Islet of Langerhans (tissue), 1 donor: Measurements from ENCODE around the gene PCSK5.
"Not testable (repeated sequence)": the region's sequence is repeated elsewhere in the genome, so short reads cannot be mapped to it uniquely, and the experiment has no call there.

Experiments
- FAIRE-seq: peaks from one replicate; lab custom pipeline; 2011; peaks lifted over from hg19 to GRCh38; lab: Jason Lieb, UNC

PCSK5 gene

DNA sequence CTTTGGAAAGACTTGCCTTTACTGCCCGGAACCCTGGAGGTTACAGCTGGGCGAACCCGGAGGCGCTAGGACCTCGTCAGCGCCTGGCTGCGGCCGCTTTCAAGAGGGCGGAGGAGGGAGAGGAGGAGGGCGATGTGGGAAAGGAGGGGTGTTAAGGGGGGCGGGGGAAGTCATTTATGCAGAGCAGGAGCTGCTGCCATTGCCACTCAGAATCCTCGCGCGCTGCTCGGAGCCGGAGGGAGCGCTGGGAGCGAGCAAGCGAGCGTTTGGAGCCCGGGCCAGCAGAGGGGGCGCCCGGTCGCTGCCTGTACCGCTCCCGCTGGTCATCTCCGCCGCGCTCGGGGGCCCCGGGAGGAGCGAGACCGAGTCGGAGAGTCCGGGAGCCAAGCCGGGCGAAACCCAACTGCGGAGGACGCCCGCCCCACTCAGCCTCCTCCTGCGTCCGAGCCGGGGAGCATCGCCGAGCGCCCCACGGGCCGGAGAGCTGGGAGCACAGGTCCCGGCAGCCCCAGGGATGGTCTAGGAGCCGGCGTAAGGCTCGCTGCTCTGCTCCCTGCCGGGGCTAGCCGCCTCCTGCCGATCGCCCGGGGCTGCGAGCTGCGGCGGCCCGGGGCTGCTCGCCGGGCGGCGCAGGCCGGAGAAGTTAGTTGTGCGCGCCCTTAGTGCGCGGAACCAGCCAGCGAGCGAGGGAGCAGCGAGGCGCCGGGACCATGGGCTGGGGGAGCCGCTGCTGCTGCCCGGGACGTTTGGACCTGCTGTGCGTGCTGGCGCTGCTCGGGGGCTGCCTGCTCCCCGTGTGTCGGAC lies at the start of gene PCSK5:
Gene PCSK5, plus strand, starts transcription at position 202 of the 805 bp plus-strand sequence. Its CDS starts 509 bp downstream, at position 711.
- FAIRE-seq: no peak

DNA sequence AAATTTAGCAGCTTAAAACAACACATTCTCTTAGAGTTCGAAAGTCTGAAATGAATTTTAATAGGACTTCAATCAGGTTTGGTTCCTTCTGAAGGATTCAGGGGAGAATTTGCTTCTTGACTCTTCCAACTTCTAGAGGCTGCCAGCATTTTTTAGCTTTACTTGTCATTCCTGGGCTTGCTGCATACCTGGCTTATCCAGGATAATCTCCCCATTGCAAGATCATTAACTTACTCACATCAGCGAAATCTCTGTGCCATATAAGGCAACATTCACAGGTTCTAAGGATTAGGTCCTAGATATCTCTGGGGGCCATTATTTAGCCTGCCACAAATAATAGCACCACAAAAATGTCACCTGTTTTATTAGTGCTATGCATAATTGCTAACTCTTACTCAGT lies 46.2 kb upstream of the PCSK5 start:
- no peak for FAIRE-seq

DNA sequence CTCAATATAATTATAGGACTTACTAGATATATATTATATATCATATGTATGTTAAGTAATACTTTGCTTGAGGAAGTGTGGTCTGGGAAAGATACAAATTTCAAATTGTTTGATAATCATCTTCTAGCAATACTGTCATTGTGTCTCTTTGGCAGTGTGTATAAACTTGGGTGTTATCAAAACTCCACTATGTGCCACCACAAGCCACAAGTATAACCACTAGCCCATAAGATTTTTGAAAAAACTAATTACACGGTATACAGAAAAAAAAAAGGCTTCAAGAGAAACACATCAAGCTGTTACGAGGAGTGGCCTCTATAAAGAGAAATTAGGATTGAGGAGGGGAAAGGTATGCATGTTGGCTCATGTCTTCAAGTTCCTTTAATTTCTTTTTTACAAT lies 44.7 kb upstream of the PCSK5 start:
- no peak for FAIRE-seq

DNA sequence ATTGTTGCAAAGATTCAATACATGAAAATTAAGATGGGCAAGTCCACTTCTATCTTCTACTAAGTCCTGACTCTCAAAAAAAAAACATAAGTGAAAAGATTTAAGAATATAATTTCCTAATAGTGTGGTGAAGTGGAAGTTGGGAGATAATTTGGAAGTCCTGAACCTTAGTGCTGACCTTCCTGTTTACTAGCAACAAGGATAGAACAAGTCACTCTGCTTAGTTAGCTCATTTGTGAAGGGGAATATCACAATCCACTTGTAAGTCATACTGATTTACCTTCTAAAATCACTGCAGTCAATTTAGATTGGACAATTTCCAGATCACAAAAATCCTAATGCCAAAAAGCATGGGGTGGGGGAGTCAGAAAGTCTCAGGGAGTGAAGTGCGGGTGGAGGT lies 43.4 kb upstream of the PCSK5 start:
- FAIRE-seq: no peak

DNA sequence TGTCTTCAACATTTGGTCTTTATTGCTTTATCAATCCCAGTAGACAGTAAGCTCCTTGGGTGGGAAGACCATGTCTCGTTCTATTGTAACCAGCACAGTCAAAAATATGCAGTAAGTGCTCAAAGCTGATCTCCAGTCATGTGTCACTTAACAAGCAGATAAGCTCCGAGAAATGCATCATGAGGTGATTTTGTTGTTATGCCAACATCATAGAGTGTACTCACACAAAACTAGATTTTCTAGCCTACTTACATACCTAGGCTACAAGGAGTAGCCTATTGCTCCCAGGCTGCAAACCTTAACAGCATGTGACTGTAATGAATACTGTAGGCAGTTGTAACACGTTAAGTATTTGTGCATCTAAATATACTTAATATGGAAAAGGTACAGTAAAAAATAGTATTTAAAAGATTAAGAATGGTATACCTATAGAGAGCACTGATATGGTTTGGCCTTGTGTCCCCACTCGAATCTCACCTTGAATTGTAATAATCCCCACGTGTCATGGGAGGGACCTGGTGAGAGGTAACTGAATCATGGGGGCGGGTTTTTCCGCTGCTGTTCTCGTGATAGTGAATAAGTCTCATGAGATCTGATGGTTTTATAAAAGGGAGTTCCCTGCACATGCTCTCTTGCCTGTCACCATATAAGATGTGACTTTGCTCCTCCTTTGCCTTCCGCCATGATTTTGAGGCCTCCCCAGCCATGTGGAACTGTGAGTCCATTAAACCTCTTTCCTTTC lies 39.8 kb upstream of the PCSK5 start:
- no peak for FAIRE-seq

DNA sequence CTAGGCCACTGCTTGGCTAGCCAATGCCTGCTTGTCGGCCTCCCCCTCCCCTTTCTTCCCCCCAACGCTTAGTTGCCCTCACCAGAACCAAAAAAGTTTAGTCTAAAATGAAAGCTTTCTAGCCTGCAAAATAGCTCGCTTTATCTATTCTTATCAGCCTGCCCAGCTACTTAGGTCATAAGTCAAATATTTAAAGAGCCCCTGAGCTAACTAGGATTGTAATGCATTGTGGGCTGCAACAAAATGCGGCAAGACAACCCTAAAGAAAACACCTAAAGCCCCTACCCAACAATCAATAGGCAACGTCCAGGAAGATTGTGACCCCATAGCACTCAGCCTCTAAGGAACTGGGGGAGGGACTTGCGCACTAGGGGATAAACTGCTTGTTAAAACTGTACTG lies 38.6 kb upstream of the PCSK5 start:
- no peak for FAIRE-seq

DNA sequence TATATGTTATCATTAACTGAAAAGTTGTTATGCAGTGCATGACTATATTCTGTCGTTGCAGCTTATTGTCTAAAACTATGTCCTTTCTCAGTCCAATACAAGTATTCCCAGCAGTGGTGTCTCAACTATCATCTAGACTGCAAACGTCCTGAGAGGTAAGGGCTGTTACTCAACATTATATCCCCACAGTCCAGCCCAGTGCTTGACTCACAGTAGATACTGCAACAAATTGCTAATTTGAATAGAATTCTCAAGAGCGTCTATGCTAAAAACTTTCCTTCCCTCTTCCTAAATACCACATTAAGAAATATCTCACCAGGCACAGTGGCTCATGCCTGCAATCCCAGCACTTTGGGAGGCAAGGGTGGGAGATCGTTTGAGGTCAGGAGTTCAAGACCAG lies 37.7 kb upstream of the PCSK5 start:
- no peak for FAIRE-seq

DNA sequence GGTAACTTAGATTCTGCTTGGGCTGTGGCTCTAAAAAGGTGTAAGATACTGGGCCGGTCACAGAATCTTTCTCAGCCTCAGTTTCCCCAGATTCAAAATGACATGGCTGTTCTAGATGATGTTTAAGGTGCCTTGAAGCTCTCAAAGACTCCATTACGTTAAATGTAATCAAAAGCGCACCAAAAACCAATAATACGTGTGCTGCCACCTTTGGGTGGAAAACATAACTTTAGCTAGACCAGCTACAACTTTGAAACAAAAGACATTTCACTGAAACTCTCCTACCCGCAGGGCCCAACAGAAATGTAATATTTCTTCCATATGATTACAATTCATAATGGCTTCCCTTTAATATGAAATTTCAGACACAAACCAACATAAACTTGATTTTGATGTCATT lies 35.0 kb upstream of the PCSK5 start:
- no peak for FAIRE-seq

DNA sequence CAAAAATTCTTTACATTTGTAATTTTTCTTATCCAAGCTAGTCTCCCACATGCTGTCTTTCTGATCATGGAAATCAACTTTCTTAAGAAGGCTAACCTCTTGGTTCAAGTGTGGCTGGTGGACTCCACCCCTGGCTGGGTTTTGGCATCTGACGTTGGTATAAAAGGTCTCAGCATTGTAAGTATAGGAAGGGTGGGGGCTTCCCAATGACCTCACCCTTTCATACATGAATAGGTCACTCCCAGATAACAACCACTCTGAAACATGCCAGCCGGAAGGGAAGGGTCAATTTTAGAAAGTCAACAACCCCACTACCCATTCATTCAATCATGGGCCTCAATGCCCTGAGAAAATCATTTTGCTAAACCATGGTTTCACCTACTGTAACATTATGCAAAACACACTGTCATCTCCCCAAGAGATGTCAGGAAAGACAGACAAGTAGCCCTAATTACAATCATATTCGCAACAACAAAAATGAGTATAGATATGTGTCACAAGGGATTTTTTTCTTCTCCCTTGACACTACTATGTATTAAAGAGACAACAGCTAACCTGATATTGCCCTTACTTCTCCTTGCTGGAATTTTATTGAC lies 31.9 kb upstream of the PCSK5 start:
- no peak for FAIRE-seq

DNA sequence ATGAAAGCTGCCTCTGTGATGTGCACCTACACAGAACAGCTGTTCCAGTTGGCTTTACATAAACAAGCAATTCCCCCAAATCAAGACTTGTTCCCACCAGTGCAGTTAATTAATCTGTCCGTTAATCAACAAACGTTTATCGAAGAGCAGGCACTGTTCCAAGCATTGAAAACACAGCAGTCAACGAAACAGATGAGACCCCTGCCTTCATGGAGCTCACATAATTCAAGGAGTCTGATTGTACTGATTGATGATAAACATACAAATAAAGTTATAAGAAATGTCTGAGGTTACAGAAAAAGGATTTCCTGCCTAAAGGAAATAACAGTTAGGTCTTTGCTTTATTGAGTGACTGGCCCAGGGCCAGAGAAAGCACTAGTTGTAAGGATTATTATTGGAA lies 26.2 kb upstream of the PCSK5 start:
- FAIRE-seq: no peak

DNA sequence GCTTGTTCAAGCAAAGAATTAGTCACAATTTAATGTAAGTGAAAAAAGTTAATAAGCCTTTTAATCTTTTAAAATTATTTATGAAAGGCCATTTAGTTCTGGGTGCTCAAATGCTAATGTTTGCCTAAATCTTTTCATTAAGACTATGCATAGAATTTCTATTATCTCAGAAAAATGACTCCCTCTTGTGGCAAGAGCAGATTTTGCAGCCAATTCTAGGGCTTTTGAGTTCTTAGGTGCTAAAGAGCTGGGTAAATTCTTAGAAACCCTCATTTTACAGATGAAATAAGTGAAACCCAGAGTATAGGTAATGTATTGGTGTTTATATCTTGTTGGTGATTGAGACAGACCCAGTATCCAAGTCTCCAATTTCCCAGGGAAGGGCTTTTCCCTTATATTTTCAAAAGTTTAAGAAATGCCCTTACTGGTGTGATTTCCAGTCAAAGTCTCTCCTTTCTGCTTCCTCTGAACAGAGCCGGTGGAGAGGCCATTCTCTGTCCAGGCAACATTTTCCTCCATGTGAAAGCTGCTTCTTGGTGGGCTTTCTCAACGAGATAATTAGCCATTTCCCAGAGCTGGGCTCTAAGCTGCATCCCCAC lies 24.1 kb upstream of the PCSK5 start:
- FAIRE-seq: peak; percentile 88

DNA sequence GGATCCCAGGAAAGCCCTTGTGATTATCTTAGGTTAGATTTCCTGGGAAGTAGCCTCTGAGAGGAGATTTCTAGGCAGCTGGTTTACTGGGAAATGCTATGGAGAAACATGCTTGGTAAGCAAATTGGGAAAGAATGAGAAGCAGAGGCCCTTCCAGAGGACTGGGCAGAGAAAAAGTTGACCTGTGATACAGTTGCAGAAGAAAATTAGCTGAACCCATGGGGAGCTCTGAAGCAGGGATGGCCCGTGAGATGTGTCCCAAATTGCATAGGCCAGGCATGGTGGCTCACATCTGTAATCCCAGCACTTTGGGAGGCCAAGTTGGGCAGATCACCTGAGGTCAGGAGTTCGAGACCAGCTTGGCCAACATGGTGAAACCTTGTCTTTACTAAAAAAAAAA lies 21.9 kb upstream of the PCSK5 start:
- not testable (repeated sequence) for FAIRE-seq

DNA sequence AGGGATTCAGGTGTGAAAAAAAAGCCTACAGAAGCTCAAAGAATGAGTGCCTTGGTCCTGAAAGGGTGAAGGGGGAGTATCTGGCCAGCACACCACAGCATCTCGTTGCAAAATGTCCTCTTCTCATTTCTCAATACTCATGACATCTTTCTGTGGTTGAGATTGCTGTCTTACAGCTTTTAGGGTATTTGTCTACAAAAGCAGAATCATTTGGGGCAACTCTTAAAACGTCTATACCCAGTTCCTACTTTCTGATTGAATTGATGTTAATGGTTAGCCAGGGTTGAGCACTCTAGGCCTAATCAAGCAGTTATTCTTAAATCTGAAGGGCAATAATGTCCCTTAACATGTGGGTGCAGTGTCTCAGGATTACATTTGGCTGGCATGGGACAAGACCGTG lies 21.2 kb upstream of the PCSK5 start:
- no peak for FAIRE-seq

DNA sequence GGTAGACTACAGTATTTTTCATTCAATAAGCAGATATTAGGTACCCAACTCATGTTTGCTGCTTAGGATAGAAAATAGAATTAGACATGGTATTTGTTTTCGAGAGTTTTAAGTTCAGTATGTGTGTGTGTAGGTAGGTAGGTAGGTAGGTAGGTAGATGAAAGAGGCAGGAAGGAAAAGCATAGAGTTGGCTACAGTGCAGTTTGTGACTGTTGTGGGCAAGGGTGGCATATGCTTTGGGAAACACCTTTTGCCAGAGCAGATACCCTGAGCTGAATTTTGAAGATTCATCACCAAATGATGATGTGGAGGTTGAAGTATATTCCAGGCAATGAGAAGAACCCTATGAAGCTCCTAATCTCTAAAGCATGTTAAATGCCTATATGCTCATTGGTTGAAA lies 20.0 kb upstream of the PCSK5 start:
- FAIRE-seq: no peak

DNA sequence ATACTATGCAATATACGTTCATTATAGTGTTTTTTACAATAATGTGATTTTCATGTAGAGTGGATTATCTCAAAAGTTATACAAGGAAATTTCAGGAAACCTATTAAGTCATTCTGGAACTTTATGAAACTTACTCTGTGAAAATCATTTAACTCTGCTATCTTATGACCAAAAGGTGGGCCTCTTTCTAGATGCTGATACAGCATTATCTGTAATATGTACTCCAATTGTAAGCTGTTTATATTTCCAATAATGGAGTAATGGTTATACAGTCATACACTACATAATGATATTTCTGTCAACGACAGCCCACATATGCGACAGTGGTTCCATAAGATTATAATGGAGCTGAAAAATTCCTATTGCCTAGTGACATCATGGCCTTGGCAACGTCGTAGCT lies 18.8 kb upstream of the PCSK5 start:
- FAIRE-seq: no peak

DNA sequence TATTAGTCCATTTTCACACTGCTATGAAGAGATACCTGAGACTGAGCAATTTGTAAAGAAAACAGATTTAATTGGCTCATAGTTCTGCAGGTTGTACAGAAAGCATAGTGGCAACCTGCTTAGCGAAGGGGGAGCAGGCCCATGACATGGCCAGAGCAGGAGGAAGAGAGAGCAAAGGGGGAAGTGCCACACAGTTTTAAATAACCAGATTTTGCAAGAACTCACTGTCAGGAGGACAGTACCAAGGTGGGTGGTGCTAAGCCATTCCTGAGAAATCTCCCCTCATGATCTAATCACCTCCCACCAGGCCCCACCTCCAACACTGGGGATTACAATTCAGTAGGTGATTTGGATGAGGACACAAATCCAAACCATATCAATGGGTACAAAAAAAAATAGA lies 16.8 kb upstream of the PCSK5 start:
- FAIRE-seq: no peak

DNA sequence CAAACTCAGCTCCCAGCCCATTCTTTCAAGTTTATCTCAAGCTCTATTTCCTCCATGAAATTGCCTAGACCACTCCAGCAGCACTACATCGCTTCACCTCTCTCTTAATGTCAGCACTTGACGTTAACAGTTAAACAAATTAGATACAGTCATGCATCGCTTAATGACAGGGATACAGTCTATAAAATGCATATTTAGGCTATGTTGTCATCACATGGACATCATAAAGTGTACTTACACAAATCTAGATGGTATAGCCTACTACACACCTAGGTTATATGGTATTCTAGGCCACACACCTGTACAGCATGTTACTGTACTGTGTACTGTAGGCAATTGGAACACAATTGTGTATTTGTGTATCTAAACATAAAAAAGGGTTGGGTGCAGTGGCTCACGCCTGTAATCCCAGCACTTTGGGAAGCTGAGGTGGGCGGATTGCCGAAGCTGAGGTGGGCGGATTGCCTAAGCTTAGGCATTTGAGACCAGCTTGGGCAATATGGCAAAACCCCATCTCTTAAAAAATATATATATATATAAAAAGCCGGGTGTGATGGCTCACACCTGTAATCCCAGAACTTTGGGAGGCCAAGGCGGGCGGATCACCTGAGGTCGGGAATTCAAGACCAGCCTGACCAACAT lies 13.4 kb upstream of the PCSK5 start:
- FAIRE-seq: no peak

DNA sequence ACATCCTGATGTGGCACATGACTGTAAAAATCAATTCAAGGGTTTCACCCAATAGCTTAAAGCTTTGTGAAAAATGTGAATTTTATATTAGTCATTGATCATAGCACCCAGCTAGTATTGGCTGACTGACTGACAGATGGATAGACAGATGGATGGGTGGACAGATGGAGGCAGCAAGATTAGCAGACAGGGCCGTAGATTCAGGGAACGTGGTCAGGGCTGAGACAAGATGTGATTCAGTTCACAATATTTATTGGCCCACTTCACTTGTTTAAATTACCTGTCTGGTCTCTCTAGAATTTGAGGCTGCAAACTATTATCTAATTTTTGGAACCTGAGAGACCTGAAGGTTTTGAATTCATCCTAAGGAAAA lies 12.0 kb upstream of the PCSK5 start:
- FAIRE-seq: no peak

DNA sequence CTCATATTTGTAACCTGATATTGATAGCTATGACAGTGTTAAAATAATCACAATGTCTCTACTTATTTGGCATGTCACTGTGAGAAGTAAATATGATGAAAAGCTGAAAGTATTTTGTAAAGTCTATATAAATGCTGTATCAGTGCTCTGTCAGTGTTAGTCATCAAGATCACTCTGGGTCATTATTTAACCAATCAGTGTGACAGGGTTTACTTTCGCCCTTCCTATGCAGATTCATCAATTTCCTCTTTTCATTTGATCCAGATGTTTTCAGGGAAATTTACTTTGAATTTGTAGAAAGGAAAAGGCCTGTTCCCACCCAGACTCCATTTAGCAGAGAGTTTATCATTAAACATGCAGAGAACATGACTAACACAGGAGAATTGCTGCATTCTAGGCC lies 9.9 kb upstream of the PCSK5 start:
- FAIRE-seq: no peak

DNA sequence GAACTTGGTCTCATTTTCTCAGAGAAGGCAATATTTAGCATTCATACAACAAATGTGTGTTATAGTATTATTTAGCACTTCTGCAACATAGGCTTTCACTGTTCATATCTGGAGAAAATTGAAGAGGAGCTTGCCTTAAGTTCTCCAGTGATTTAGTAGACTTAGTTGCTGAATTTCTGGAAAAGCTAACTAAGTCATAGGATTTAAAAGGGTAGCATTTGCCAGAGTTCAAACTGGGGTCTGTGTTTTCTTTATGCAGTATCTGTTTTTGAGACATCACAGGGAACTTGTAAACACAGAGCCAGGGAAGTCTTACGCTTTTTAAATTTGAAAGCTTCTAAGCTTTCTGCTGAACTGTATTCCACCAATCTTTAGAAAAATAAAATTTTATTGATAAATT lies 8.7 kb upstream of the PCSK5 start:
- no peak for FAIRE-seq

DNA sequence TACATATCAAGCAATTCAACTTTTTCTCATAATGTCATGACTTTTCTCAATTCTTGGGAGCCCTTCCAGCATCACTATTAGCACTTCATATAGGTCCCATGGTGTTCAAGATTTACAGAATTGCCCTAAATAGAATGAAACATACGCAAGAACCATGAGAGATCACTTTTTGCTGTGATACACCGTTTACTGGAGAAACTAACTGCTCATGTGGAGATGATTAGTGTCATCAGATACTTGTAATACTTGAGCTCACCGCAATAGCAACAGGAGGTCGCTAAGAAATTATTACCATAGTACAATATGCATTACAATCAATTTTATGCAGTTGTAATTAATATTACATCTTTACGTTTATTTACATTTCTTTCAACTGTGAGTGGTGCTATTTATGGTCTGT lies 4.8 kb upstream of the PCSK5 start:
- FAIRE-seq: no peak

DNA sequence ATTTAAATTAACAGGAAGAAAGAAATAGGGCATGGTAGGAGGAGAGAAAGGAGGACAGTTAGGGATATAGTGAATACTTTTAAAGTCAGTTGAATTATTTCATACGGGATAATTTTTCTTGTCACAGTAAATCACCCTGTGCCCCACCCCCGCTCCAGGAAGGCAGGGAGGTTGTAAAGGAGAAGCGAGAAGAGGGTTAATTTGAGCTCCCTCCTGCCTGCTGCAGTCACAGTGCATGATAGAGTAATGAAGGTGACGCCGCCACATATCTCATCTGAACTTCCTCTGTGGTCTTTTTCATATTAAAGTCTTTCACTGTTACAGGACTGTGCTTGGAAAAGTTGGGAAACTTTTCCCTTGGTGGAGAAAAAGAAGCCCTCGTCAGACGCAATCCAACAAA lies 896 bp upstream of the PCSK5 start:
- no peak for FAIRE-seq

DNA sequence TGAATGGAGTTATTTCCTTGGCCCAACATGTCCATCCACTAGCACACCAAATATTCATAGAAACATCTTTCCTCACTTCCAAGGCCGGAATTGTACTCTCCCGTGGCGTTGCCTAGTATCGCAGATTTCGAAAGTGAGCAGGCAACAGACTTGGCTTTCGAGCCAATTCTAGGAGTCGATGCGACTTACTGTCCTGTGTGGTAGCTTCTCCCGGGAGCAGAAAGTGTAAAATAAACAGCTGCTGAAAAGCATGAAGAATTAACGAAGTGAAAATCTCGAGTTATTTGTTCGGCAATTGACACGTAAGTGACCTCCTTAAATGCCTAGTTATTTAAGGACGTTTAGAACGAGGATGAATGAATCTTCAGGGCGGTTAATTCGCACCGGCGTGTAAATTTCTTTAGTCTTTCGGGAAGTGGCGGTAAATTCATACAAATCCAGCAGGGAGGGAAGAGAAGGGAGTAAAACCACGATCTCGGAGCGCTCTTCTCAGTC lies 449 bp upstream of the PCSK5 start:
- no peak for FAIRE-seq
